ENCODE data around the gene OR51B4. TPM values are rescaled to one million over a fixed set of nuclear protein-coding genes. Genes with fewer than 3 reads are reported as not detected.
A peak's percentile ranks its signal among the peaks of the same experiment; 100 is the strongest.

Gene OR51B4
- total RNA-seq, 8 experiments from 2014 or later, result 0.52 to 0.90 (median 0.61) TPM; not detected in 5

- Histone ChIP-seq H3K4me1 (replicated peaks in 1 of 2) (no peaks in the 10 kb centered on the region), H3K27ac (no peak overlapping the region), H3K4me3 (no peak overlapping the region)
- no peak for ATAC-seq (replicated peaks in 6 of 8)
- in situ Hi-C loops (cut with MboI; ENCODE audit: low pct_unique_long_range_greater_than_20kb in 2 of 9, low sequenced_read_pairs in 9 of 9, unreplicated experiment in 9 of 9), result no loop called here
These were observed 12.1 kb downstream of the OR51B4 start for GRCh38 chr11:5289696-5290095.

- in situ Hi-C loops (cut with MboI; ENCODE audit: low pct_unique_long_range_greater_than_20kb in 2 of 9, low sequenced_read_pairs in 9 of 9, unreplicated experiment in 9 of 9), result no loop called here
- Histone ChIP-seq H3K27ac (no peak overlapping the region), H3K4me1 (replicated peaks in 1 of 2) (no peaks in the 10 kb centered on the region), H3K4me3 (no peak overlapping the region)
- WGBS, 10 experiments, result 78 to 100% (median 85%) methylated on average over 1 to 6 of the region's 6 CpGs; no CpG with 5 or more reads in 2 of the 10 experiments
- ATAC-seq (replicated peaks in 6 of 8), result no peak
These were observed 12.7 kb downstream of the OR51B4 start for GRCh38 chr11:5288906-5289550.

DNA sequence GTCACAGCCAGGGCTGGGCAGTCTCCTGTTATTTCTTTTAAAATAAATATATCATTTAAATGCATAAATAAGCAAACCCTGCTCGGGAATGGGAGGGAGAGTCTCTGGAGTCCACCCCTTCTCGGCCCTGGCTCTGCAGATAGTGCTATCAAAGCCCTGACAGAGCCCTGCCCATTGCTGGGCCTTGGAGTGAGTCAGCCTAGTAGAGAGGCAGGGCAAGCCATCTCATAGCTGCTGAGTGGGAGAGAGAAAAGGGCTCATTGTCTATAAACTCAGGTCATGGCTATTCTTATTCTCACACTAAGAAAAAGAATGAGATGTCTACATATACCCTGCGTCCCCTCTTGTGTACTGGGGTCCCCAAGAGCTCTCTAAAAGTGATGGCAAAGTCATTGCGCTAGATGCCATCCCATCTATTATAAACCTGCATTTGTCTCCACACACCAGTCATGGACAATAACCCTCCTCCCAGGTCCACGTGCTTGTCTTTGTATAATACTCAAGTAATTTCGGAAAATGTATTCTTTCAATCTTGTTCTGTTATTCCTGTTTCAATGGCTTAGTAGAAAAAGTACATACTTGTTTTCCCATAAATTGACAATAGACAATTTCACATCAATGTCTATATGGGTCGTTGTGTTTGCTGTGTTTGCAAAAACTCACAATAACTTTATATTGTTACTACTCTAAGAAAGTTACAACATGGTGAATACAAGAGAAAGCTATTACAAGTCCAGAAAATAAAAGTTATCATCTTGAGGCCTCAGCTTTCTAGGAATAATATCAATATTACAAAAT, 13.4 kb downstream of the OR51B4 start:
- ATAC-seq (replicated peaks in 6 of 8), result peak in 4 of 8 experiments; percentile 45 to 99 (median 80)
- H3K27ac ChIP-seq, result no peak overlapping the region
- H3K4me3 ChIP-seq, result no peak overlapping the region
- H3K4me1 ChIP-seq (replicated peaks in 1 of 2), result no peaks in the 10 kb centered on the region
- WGBS, 10 experiments, result 35 to 94% (median 79%) methylated on average over 2 to 7 of the region's 7 CpGs
- in situ Hi-C loops (cut with MboI; ENCODE audit: low pct_unique_long_range_greater_than_20kb in 2 of 9, low sequenced_read_pairs in 9 of 9, unreplicated experiment in 9 of 9), result no loop called here

DNA sequence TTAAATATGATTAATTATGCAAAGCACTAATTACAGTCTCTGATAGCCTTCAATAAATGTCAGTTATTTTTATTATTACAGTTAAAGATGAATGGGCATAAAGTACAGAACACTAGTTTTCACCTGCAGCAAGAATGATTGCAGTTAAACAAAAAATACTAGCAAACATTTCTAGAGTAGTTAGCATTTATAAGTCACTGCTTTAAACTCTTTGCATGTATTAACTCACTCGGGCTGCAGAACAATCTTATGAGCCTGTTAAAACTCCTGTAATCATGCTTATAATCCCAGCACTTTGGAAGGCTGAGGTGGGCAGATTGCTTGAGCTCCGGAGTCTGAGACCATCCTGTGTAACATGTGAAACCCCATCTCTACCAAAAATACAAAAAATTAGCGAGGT, 14.8 kb downstream of the OR51B4 start:
- in situ Hi-C loops (cut with MboI; ENCODE audit: low pct_unique_long_range_greater_than_20kb in 2 of 9, low sequenced_read_pairs in 9 of 9, unreplicated experiment in 9 of 9), result no loop called here

DNA sequence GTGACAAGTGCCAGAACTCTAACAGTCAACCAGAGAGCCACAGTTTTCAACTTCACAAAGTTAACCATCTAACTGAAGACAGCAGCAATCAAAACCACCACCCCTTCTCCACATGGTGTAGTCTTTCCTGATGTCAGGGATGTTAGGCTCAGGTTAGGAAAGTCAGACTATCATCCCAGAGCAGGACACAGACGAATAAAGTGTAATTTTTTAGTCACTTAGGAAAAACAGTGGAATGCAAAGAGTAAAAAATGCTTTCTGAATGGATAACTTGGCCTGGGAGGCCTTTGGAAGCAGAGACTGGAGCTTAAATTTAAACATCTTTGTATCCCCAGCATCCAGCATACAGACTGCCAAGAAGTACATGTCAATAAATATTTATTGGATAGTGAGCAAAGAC, 15.4 kb downstream of the OR51B4 start:
- in situ Hi-C loops (cut with MboI; ENCODE audit: low pct_unique_long_range_greater_than_20kb in 2 of 9, low sequenced_read_pairs in 9 of 9, unreplicated experiment in 9 of 9), result no loop called here
- no peak overlapping the region for H3K27ac ChIP-seq
- H3K4me1 ChIP-seq (replicated peaks in 1 of 2), result no peaks in the 10 kb centered on the region
- WGBS, 10 experiments, result 0 to 55% (median 14%) methylated on average over 1 of the region's 1 CpG; no CpG with 5 or more reads in 3 of the 10 experiments
- no peak for ATAC-seq (replicated peaks in 6 of 8)
- no peak overlapping the region for H3K4me3 ChIP-seq

More for the DNA sequence above, 14.8 kb downstream of the OR51B4 start:
- Histone ChIP-seq H3K4me3 (no peak overlapping the region), H3K27ac (no peak overlapping the region), H3K4me1 (replicated peaks in 1 of 2) (no peaks in the 10 kb centered on the region)
- ATAC-seq (replicated peaks in 6 of 8), result no peak
- 0 to 100% (median 70%) methylated on average over 1 to 3 of the region's 3 CpGs; no CpG with 5 or more reads in 3 of the 10 experiments for WGBS, 10 experiments

- in situ Hi-C loops (cut with MboI; ENCODE audit: low pct_unique_long_range_greater_than_20kb in 2 of 9, low sequenced_read_pairs in 9 of 9, unreplicated experiment in 9 of 9), result no loop called here
- Histone ChIP-seq H3K27ac (no peak overlapping the region), H3K4me1 (replicated peaks in 1 of 2) (peaks cover 0 to 4% of the 10 kb centered on the region in 2 donors), H3K4me3 (no peak overlapping the region)
- 48 to 100% (median 80%) methylated on average over 1 to 3 of the region's 4 CpGs; no CpG with 5 or more reads in 1 of the 10 experiments for WGBS, 10 experiments
- no peak for ATAC-seq (replicated peaks in 6 of 8)
These were observed 15.9 kb downstream of the OR51B4 start for GRCh38 chr11:5285703-5286340.

DNA sequence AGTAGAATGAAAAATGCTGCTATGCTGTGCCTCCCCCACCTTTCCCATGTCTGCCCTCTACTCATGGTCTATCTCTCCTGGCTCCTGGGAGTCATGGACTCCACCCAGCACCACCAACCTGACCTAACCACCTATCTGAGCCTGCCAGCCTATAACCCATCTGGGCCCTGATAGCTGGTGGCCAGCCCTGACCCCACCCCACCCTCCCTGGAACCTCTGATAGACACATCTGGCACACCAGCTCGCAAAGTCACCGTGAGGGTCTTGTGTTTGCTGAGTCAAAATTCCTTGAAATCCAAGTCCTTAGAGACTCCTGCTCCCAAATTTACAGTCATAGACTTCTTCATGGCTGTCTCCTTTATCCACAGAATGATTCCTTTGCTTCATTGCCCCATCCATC, 17.1 kb downstream of the OR51B4 start:
- 88% methylated on average over 2 of the region's 2 CpGs; no CpG with 5 or more reads in 9 of the 10 experiments for WGBS, 10 experiments
- no peak for ATAC-seq (replicated peaks in 6 of 8)
- in situ Hi-C loops (cut with MboI; ENCODE audit: low pct_unique_long_range_greater_than_20kb in 2 of 9, low sequenced_read_pairs in 9 of 9, unreplicated experiment in 9 of 9), result no loop called here

DNA sequence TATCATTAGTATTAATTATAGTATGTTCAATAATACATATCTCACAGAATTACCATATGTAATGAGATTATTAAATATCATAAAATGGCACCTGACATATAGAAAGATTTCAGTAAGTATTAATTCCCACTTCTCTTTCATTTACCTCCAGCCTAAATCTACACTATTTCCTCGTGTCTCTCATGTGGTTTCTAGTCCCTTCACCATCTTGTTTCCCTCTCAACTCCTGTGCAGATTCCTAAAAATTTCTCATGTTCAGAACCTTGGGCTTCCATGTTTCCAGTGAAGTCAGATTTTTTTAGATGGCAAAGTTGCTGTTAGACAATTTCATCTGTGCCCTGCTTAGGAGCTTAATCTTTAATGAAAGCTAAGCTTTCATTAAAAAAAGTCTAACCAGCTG, 17.9 kb downstream of the OR51B4 start:
- in situ Hi-C loops (cut with MboI; ENCODE audit: low pct_unique_long_range_greater_than_20kb in 2 of 9, low sequenced_read_pairs in 9 of 9, unreplicated experiment in 9 of 9), result no loop called here
- Histone ChIP-seq H3K4me3 (no peak overlapping the region), H3K27ac (no peak overlapping the region), H3K4me1 (replicated peaks in 1 of 2) (peaks cover 0 to 5% of the 10 kb centered on the region in 2 donors)
- no peak for ATAC-seq (replicated peaks in 6 of 8)
- WGBS, 10 experiments, result 20 to 83% (median 46%) methylated on average over 1 of the region's 1 CpG; no CpG with 5 or more reads in 2 of the 10 experiments

More for the DNA sequence above, 17.1 kb downstream of the OR51B4 start:
- Histone ChIP-seq H3K4me1 (replicated peaks in 1 of 2) (peaks cover 0 to 5% of the 10 kb centered on the region in 2 donors), H3K4me3 (no peak overlapping the region), H3K27ac (no peak overlapping the region)

GRCh38 chr11:5283086-5283485, 18.7 kb downstream of the OR51B4 start:
- peaks cover 0 to 5% of the 10 kb centered on the region in 2 donors for H3K4me1 ChIP-seq (replicated peaks in 1 of 2)
- in situ Hi-C loops (cut with MboI; ENCODE audit: low pct_unique_long_range_greater_than_20kb in 2 of 9, low sequenced_read_pairs in 9 of 9, unreplicated experiment in 9 of 9), result no loop called here
- H3K27ac ChIP-seq, result no peak overlapping the region
- no peak for ATAC-seq (replicated peaks in 6 of 8)
- 60 to 100% (median 87%) methylated on average over 1 to 3 of the region's 3 CpGs; no CpG with 5 or more reads in 1 of the 10 experiments for WGBS, 10 experiments
- no peak overlapping the region for H3K4me3 ChIP-seq

DNA sequence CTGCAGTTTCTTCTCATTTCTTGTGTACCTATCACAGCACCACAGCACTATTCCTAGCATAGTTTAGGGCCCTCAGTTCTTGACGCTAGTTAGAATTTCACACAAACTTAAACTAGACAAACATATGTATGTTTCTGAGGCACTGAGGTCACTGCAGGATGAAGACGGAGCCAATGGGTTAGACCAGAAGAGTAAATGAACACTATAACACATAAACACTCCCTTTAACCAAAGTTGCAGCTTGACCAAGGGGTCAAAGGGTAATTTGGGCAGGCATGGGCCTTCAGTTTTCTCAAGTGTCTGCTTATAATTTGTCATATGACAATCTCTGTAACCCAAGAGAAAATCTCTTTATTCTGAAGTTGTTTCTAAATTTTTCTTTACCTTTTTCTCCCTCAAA, 19.1 kb downstream of the OR51B4 start:
- ATAC-seq (replicated peaks in 6 of 8), result no peak
- in situ Hi-C loops (cut with MboI; ENCODE audit: low pct_unique_long_range_greater_than_20kb in 2 of 9, low sequenced_read_pairs in 9 of 9, unreplicated experiment in 9 of 9), result no loop called here
- 80 to 100% (median 100%) methylated on average over 1 to 2 of the region's 2 CpGs; no CpG with 5 or more reads in 4 of the 10 experiments for WGBS, 10 experiments

GRCh38 chr11:5281596-5281995, 20.1 kb downstream of the OR51B4 start:
- in situ Hi-C loops (cut with MboI; ENCODE audit: low pct_unique_long_range_greater_than_20kb in 2 of 9, low sequenced_read_pairs in 9 of 9, unreplicated experiment in 9 of 9), result no loop called here
- ATAC-seq (replicated peaks in 6 of 8), result no peak
- Histone ChIP-seq H3K4me1 (replicated peaks in 1 of 2) (peaks cover 0 to 5% of the 10 kb centered on the region in 2 donors), H3K4me3 (no peak overlapping the region), H3K27ac (no peak overlapping the region)

More for the DNA sequence above, 19.1 kb downstream of the OR51B4 start:
- H3K27ac ChIP-seq, result no peak overlapping the region
- peaks cover 0 to 5% of the 10 kb centered on the region in 2 donors for H3K4me1 ChIP-seq (replicated peaks in 1 of 2)
- H3K4me3 ChIP-seq, result no peak overlapping the region

DNA sequence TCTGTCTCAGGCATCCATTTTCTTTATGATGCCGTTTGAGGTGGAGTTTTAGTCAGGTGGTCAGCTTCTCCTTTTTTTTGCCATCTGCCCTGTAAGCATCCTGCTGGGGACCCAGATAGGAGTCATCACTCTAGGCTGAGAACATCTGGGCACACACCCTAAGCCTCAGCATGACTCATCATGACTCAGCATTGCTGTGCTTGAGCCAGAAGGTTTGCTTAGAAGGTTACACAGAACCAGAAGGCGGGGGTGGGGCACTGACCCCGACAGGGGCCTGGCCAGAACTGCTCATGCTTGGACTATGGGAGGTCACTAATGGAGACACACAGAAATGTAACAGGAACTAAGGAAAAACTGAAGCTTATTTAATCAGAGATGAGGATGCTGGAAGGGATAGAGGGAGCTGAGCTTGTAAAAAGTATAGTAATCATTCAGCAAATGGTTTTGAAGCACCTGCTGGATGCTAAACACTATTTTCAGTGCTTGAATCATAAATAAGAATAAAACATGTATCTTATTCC, 21.1 kb downstream of the OR51B4 start:
- Histone ChIP-seq H3K4me1 (replicated peaks in 1 of 2) (peaks cover 0 to 5% of the 10 kb centered on the region in 2 donors), H3K4me3 (no peak overlapping the region), H3K27ac (peak overlapping the region in 1 of 2 donors; percentile 10)
- peak; percentile 99 to 100 (median 100) for ATAC-seq (replicated peaks in 6 of 8)
- in situ Hi-C loops (cut with MboI; ENCODE audit: low pct_unique_long_range_greater_than_20kb in 2 of 9, low sequenced_read_pairs in 9 of 9, unreplicated experiment in 9 of 9), result no loop called here
- WGBS, 10 experiments, result 0 to 67% (median 20%) methylated on average over 1 to 3 of the region's 3 CpGs; no CpG with 5 or more reads in 3 of the 10 experiments
